Kidney (tissue), 14 donors: ENCODE data around the gene NUP62. TPM values are rescaled to one million over a fixed set of nuclear protein-coding genes. Genes with fewer than 3 reads are reported as not detected.
"Not testable (repeated sequence)": the region's sequence is repeated elsewhere in the genome, so short reads cannot be mapped to it uniquely, and the experiment has no call there.

Experiments used
- DNase-seq, 5 donors: peaks; one replicate each; pipeline ENCODE4 v3.0.0-alpha.2; 2013 to 2020
- FAIRE-seq: peaks from 2 replicates; lab custom pipeline; 2012; peaks lifted over from hg19 to GRCh38; lab: Jason Lieb, UNC
- H3K27ac ChIP-seq, 2 donors: one replicate each; pipeline ENCODE4 v1.7.0; 2013; ENCODE audit warnings: low read depth in 2 of 2, low read length in 2 of 2, inconsistent platforms in 1 of 2
- H3K27me3 ChIP-seq: one replicate; pipeline ENCODE4 v1.7.1; 2013; ENCODE audit warnings: low read length, inconsistent platforms; ENCODE audit not compliant: control insufficient read depth, insufficient read depth
- H3K36me3 ChIP-seq, 3 donors: one replicate each; pipeline versions ENCODE4 v1.7.0 to v1.7.1; 2013; ENCODE audit warnings: low read length in 3 of 3, control low read depth in 1 of 3, inconsistent platforms in 1 of 3; ENCODE audit not compliant: insufficient read depth in 3 of 3, control insufficient read depth in 2 of 3
- H3K4me1 ChIP-seq, 3 donors: one replicate each; pipeline versions ENCODE4 v1.7.0 to v1.7.1; 2013; ENCODE audit warnings: low read length in 3 of 3, inconsistent platforms in 1 of 3, low read depth in 1 of 3; ENCODE audit not compliant: control insufficient read depth in 2 of 3, insufficient read depth in 2 of 3
- H3K4me3 ChIP-seq, 3 donors: one replicate each; pipeline versions ENCODE4 v1.7.0 to v1.8.1; 2013; ENCODE audit warnings: low read length in 3 of 3, control low read depth in 1 of 3, inconsistent platforms in 1 of 3
- H3K9ac ChIP-seq, 3 donors: one replicate each; pipeline versions ENCODE4 v1.7.0 to v1.7.1; 2013; ENCODE audit warnings: low read length in 3 of 3, control low read depth in 1 of 3, inconsistent platforms in 1 of 3
- H3K9me3 ChIP-seq, 3 donors: one replicate each; pipeline versions ENCODE4 v1.7.0 to v1.7.1; 2013; ENCODE audit warnings: low read length in 3 of 3, control low read depth in 1 of 3, inconsistent platforms in 1 of 3; ENCODE audit not compliant: control insufficient read depth in 2 of 3, insufficient read depth in 1 of 3
- CTCF ChIP-seq: IDR thresholded peaks from 3 replicates; pipeline ENCODE4 v1.5.1; 2012; ENCODE audit warnings: mild to moderate bottlenecking, moderate library complexity, borderline replicate concordance; ENCODE audit not compliant: insufficient read depth; ENCODE audit errors: extremely low read depth
- intact Hi-C: fragments of 100-400 bp; cut with DNase I; formaldehyde crosslinking; loops from one replicate; pipeline ENCODE4 v1.11.1; 2022
- polyA plus RNA-seq: library from polyadenylated mRNA; stranded (reverse); fragments of 350-450 nt; fragmentation: Illumina TruSeq; extraction: RNeasy Lipid Tissue Mini Kit (QIAGEN cat#74804); gene quantifications from one replicate; pipeline ENCODE4 v1.2.3, GENCODE V29; 2014; ENCODE audit warnings: low read depth, low replicate concordance; ENCODE audit not compliant: insufficient read depth
- total RNA-seq: library from RNA; stranded (reverse); fragmentation: NEBNext Ultra II Directional; extraction: Animal tissue kit (Norgen Biotek cat#: 25700); gene quantifications from one replicate; pipeline ENCODE4 v1.2.1, GENCODE V29; 2021
- donor health status: control.
- donor health status: control.
- donor health status: control.
- donor health status: control.
- donor health status: control.
- donor health status: DM: yes; HTN: yes; CAD: no.
- donor health status: Normal renal cell carcinoma (clear cell type).

NUP62 gene
- total and polyA plus RNA-seq, 2 donors from 2014 or later, result 17.1 to 39.0 TPM

GRCh38 chr19:49949742-49950589 lies 20.7 kb upstream of the NUP62 start:
- Histone ChIP-seq H3K27me3 (no peaks in the 10 kb centered on the region), H3K4me3 (no peak overlapping the region), H3K9me3 (no peaks in the 10 kb centered on the region), H3K27ac (no peak overlapping the region), H3K4me1 (no peaks in the 10 kb centered on the region), H3K36me3 (no peaks in the 10 kb centered on the region), H3K9ac (no peak overlapping the region)
- TF ChIP-seq CTCF, result no peak
- intact Hi-C loops, result no loop called here
- DNase-seq (peak; percentile 44 to 83 (median 67)), FAIRE-seq (no peak)

DNA sequence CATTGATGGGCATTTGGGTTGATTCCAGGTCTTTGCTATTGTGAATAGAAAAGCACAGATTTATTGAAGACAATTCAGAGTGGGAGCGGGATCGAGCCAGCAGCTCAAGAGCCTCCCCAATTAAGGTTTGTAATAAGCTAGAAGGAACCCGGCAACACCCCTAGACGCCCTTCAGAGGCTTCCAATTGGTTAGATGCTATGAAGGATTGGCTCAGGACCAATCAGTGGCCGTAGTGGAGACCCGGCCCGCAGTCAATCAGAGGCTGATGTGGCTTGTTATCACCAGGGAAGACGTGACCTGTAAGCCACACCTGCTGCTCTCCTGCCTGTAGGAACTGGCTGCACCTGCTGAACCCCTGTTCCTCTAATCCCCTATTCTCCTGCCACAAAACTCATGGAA lies 17.1 kb upstream of the NUP62 start:
- H3K4me3 ChIP-seq, result no peak overlapping the region
- no peak for TF ChIP-seq CTCF
- FAIRE-seq (no peak), DNase-seq (no peak)
- no peaks in the 10 kb centered on the region for H3K36me3 ChIP-seq
- no peaks in the 10 kb centered on the region for H3K4me1 ChIP-seq
- H3K27ac ChIP-seq, result no peak overlapping the region
- no peak overlapping the region for H3K9ac ChIP-seq
- intact Hi-C loops, result no loop called here
- no peaks in the 10 kb centered on the region for H3K27me3 ChIP-seq
- no peaks in the 10 kb centered on the region for H3K9me3 ChIP-seq

DNA sequence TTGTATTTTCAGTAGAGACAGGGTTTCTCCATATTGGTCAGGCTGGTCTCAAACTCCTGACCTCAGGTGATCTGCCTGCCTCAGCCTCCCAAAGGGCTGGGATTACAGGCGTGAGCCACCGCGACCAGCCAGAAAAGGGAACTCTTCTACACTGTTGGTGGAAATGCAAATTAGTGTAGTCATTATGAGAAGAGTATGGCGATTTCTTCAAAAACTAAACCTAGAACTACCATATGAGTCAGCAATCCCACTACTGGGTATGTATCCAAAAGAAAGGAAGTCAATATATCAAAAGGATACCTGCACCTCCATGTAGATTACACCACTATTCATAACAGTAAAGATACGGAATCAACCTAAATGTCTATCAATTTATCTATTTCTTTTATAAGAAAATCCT lies 15.3 kb upstream of the NUP62 start:
- DNase-seq, H3K27me3 ChIP-seq, H3K36me3 ChIP-seq, H3K9me3 ChIP-seq, intact Hi-C loops, H3K27ac ChIP-seq, H3K4me1 ChIP-seq, FAIRE-seq, H3K4me3 ChIP-seq, H3K9ac ChIP-seq: not testable (repeated sequence)

DNA sequence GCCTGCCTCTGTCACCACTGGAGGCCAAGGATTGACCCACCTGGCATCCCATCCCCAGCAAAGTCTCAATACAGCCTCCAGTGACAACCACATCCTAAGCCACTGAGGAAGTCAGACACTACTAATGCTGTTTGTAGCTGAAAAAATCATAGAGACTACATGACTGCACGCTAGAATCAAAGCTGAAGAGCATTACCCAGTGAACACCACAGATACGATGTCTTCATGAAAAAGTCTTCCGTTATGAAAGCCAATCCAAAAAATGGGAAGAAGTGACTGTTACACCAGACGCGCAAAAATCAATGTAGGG lies 11.1 kb upstream of the NUP62 start:
- H3K9me3 ChIP-seq, result no peaks in the 10 kb centered on the region
- H3K27me3 ChIP-seq, result no peaks in the 10 kb centered on the region
- H3K4me1 ChIP-seq, result peaks cover 0 to 3% (median 0%) of the 10 kb centered on the region in 3 donors
- FAIRE-seq (no peak), DNase-seq (no peak)
- intact Hi-C loops, result no loop called here
- no peak overlapping the region for H3K4me3 ChIP-seq
- H3K9ac ChIP-seq, result no peak overlapping the region
- no peak overlapping the region for H3K27ac ChIP-seq
- no peaks in the 10 kb centered on the region for H3K36me3 ChIP-seq
- no peak for TF ChIP-seq CTCF
